GM19468 (cell line): ENCODE measurements around the gene GRIK5.
"Not testable (repeated sequence)": the region's sequence is repeated elsewhere in the genome, so short reads cannot be mapped to it uniquely, and the experiment has no call there.

Experiments used
- ATAC-seq: cut with Tn5 transposase; IDR thresholded peaks from one replicate; pipeline ENCODE4 v1.9.1; 2021; ENCODE audit warnings: mild to moderate bottlenecking, moderate library complexity, moderate number of reproducible peaks; ENCODE audit not compliant: unreplicated experiment; ENCODE audit errors: extremely low read depth

The GRIK5 gene

DNA sequence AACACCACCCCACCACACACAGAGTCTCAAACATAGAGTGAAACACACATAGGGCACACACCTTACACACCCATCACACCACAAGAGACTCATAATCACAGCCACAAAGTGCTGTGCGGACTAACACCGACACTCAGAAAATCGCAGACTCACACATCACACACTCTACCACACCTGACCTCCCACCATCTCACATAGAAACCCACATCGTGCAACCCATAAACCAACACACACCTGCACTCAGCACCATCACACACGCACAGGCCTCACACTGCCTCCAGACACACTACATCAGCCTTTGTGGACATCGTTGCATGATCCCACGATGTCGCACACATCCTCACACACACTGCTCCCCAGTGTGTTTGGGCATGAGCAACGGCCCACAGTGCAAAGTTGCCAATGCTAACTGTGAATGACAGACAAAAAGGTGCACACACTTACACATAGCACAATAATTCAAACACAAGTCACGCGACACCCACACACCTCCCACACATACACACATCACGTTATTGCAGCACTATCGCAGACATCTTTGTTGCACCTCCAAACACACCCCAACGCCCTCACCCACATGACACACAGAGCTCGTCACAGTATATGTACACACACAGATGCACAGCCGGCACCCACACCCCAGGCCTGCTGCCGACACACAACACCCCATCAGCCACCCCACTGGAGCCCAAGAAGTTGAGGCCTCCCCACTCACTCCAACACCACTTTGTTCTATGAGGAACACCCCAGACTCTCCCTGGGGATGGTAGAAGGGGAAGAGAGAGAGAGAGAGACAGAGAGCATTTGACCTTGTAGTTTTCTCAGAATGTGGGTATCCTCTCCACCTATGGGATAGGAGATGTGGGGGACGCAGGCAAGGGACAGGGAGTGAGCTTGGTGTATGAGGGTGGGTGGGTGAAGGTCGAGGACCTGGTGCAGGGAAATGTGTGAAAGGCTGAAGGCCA lies 74.7 kb downstream of the GRIK5 start:
- no peak for ATAC-seq

DNA sequence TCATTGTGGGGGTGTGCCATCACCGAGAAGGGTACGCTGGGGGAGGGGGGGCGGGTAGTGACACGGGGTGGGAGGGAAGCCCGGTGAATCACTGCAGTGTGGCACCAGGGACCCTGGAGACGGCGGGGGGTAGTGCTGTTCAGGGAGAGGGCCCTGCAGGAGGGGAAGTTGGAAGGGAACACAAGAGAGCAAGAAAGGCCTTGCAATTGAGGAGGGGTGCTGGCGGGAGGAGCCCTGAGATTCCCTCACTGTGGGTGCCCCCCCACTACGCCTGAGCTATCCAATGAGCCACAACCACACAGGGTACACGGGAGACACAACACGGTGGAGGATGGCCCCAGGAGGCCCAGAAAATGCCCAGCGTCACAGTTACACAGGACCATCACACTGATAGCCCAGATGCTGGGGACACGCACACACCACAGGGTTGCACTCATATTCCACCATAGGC lies 75.5 kb downstream of the GRIK5 start:
- no peak for ATAC-seq

DNA sequence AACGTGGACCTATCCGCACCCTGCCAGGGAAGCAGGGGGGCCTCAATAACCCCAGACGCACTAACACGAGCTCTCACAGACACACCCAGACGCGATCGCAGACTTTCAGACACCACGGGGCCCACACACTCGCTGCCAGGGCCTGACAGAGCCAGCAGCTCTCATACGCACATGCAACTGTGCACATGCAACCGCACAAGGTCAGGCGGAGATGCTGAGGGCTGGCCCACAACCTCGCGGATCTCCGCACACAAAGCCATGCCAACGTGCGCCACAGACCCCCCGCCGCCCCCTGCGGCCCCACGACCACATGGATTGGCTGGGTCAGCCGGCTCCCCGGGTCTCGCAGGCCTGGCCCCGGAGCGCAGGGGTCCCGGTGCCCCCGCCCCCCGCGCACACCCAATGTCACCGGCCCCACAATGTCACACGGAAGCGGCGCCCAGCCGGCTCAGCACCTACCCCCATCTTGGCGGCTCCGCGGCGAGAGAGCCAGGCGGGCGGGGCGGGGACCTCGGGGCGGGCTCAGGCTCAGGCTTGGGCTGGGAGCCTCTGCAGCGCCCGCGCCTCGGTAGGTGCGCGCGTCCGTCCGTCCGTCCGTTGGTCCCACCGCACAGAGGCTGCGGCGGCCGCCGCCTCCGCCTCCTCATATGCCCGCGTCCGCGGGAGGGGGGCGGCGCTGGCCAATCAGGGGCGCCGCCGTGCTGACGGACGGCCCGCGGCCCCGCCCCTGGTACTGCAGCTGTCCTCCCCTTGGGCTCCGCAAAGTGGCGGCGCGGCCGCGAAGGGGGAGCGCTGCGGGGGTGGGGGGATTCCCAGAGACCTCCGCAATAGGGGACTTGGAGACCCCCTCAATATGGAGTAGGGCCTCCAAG lies 76.2 kb downstream of the GRIK5 start, which contains the start of gene ATP1A3:
Gene ATP1A3, minus strand, starts transcription at position 619 of the 872 bp plus-strand sequence. Its CDS starts 154 bp downstream, at position 465.
- ATAC-seq, result no peak

DNA sequence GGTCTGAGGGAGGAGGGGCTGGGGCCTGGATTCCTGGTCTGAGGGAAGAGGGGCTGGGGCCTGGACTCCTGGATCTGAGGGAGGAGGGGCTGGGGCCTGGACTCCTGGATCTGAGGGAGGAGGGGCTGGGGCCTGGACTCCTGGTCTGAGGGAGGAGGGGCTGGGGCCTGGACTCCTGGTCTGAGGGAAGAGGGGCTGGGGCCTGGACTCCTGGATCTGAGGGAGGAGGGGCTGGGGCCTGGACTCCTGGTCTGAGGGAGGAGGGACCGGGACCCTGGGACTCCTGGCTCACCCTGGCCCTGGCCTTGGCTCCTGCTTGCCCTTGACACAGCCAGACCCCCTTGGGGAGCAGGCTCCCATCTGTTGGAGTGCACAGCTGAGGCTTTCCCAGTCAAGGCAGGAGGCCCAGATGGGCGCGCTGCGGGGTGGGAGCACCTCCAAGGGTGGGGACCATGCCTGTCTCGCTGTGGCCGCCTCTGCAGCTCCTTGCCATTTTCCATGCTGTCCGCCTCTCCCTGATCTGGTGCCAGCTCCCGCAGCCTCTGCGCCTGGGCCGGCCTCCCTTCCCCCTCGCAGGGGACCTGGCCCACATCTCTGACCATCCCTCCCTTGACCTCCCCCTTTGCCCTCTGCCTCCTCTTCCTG lies 78.0 kb downstream of the GRIK5 start:
- ATAC-seq, result not testable (repeated sequence)

DNA sequence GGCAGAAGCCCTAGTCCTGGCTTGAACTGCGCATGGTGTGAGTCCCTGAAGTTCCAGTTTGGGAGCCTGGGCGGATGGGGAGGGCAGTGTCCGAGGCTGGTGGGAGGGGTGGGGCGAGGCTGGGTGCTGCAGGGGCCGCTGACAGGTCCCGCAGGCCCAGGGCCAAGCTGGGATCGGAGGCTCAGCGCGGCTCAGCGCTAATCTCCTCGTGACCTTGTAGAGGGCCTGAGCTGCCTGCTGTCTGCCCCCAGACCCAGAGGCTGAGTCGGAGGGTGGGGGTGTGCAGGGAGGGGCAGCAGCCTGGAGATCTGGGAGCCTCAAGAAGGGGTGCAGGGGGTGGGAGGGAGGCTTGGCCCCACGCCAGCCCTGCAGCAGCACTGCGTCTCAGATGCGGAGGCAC lies 79.0 kb downstream of the GRIK5 start:
- ATAC-seq, result no peak

DNA sequence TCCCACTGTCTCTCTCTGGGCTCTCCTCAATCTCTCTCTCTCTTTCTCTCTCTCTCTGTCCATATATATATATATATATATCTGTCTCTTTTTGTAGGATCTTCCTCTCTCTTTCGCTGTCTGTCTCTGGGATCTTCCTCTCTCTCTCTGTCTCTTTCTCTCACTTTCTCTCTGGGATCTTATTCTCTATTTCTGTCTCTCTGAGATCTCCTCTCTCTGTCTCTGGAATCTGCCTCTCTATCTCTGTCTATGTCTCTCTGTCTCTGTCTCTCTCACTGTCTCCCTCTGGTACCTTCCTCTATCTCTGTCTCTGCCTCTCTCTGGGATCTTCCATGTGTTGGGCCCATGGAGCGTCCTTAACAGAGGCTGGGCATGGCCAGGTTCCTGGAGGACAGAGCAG lies 79.4 kb downstream of the GRIK5 start:
- ATAC-seq, result no peak

DNA sequence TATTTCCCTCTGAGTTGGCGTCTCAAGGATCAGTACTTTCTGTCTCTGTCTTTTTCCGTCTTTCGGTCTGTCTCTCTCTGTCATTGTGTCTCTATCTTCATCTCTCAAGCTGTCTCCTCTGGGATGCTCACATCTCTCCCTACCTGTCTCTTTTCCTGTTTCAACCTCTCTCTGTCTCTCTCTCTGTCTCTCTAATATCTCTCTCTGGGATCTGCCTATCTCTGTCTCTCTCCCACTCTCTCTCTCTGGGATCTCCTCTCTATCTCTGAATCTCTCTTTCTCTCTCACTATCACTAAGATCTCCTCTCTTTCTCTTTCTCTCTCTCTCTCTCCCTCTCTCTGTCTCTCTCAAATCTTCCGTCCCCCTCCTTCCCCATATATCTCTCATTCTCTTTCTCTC lies 80.0 kb downstream of the GRIK5 start:
- no peak for ATAC-seq

DNA sequence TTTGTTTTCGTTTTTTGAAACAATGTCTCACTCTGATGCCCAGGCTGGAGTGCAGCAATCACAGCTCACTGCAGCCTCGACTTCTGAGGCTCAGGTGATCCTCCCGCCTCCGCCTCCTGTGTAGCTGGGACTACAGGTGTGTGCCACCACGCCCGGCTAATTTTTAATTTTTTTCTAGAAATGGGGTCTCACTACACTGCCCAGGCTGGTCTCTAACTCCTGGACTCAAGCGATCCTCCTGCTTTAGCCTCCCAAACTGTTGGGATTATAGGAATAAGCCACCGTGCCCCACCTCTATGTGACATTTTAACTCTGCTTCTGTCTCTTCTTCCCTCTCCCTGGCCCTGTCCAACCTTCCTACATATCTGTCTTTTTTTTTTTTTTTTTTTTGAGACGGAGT lies 81.1 kb downstream of the GRIK5 start:
- ATAC-seq, result no peak

DNA sequence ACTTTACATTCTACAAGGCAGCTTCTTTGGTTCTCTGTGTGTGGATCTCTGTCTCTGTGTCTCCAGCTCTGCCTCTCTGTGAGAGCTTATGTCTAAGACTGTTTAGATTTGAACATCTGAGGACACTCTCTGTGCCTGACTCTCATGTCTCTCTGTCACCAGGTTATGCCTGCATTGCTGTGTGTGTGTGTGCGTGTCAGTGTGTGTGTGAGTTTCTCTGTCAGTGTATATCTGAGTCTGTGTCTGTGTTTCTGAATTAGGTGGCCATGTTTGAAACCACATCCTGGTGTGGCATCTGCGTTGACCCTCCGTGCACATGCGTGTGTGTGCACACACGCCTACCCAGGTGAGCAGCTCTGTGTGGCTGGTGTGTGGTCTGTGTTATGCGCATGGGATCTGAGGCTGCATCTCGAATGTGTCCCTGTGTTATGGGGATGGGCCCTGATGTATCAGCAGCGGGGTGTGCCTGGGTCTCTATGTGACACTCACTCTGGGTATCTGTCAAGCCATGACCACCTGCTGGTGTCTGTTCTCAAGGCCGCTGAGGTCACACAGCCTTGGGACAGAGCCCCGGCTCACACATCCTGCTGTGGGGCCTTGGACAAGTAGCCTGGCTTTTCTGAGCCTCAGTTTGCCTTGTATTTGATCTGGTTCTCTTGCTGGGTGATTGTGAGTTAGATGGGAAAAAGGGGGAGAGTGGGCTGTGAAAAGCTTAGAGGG lies 82.7 kb downstream of the GRIK5 start:
- no peak for ATAC-seq

DNA sequence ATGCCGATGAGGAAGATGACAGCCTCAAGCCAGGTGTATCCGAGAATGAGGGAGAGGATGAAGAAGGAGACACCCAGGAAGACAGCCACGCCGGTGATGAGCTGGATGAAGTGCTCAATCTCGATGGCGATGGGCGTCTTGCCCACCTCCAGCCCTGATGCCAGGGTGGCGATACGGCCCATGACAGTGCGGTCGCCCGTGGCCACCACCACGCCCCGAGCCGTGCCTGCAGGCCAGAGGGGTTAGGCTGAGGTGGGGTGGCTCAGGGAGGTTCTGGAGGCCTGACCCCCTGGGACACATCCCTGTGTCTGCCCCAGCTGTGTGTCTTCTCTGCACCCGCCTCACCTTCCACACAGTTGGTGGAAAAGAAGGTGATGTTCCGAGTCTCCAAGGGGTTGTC lies 85.0 kb downstream of the GRIK5 start:
- ATAC-seq, result no peak

DNA sequence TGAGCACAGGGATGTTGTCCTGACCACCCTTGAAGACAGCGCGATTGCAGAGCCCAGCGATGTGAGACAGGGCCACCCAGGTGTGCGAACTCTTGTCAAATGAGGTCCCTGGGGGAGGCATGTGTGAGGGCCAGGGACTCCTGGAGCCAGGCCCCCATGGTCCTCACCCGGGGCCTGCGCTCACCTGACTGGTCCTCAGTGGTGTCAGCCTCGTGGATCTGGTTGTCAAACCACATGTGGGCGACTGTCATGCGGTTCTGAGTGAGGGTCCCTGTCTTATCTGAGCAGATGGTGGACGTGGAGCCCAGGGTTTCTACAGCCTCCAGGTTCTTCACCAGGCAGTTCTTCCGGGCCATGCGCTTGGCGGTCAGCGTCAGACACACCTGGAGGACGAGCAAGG lies 88.3 kb downstream of the GRIK5 start:
- no peak for ATAC-seq

DNA sequence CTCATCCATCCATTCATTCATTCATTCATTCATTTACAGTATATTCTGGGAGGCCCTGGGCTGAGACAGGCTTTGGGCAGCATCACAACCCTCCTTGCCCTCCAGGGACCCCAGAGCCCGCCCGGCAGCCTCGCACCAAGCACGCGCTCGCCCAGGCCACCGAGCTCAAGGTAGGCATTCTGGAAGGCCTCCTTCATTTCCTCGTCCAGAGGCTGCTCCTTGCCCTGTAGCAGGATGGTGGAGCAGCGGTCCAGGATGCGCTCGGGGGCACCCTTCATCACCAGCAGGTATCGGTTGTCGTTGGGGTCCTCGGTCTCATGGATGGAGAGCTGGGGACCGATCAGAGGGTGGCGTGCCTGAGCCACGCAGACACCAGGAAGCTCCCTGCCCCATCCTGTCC lies 91.5 kb downstream of the GRIK5 start:
- ATAC-seq, result no peak

DNA sequence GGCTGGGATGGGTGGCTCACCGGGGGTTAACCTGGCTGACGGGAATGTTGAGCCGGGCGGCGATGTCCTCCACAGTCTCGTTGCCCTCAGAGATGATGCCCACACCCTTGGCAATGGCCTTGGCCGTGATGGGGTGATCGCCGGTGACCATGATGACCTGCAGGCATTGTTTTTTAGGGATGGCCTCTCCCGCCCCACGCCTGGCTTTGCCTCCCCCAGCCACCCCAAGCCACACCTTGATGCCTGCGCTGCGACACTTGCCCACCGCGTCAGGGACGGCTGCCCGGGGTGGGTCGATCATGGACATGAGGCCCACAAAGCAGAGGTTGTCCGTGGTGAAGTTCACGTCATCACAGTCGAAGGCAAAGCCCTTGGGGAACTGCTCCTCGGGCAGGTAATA lies 92.1 kb downstream of the GRIK5 start:
- no peak for ATAC-seq

DNA sequence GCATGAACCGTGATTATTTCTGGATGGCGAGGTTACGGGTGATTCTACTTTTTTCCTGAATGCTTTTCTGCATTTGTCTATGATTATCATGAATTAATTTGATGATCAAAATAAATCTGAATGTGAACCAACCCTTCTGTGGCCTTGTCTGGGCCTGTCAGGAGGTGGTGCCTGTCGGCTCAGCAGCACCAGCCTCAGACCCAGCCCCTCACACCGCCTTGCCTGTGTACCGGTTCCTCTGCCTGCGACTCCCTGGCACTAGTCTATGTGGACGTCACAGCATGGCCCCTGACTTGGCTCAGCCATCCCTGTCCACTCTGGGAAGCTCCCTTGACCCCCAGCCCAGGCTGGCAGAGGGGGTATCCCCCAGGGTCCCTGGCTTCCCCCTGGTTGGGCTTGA lies 95.4 kb downstream of the GRIK5 start:
- ATAC-seq, result no peak

DNA sequence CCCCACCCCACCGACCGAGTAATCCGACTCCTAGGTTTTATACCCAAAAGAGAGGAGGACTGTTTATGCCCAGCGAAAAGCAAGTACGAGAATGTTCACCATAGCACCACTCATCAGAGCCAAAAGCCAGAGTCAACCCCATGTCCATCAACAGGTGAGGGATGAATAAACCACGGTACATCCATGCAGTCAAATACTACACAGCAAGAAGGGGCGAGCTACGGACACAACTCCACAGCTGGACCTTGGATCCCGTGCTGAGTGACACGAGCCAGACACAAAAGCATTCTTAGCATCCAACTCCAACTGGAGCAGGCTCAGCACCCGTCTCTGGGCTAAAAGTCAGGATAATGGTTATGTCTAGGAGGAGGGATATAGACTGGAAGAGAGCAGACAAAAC lies 98.6 kb downstream of the GRIK5 start:
- no peak for ATAC-seq

DNA sequence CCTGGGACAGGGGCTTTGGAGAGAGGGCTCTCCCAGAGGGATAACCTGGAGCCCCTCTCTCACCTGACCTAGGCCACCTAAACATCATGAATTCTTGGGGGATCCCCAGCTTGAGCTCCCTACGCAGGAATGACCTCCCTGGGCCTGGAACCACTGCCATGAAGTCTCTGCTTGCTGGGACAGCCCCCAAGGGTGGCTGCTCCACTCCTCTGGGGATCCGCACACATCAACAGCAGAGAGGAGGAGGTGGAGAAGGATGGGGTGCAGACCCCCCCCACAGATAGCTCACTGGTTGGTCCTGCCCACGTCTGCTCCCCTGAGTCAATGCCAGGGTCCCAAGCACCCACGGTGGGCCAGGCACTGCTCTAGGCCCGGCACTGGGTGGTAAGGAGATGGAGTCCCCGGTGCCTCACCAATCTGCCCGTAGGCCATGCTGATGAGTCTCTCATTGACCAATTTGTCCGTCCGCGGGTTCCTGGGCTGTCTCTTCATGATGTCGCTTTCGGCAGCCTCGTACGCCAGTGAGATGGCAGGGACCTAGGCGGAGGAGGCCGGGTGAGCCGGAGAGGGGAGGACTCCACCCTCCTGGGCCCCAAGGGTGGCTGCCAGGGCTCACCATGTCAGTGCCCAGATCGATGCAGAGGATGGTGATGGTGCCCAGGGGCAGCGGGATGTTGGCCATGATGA lies 100.1 kb downstream of the GRIK5 start:
- ATAC-seq, result no peak

DNA sequence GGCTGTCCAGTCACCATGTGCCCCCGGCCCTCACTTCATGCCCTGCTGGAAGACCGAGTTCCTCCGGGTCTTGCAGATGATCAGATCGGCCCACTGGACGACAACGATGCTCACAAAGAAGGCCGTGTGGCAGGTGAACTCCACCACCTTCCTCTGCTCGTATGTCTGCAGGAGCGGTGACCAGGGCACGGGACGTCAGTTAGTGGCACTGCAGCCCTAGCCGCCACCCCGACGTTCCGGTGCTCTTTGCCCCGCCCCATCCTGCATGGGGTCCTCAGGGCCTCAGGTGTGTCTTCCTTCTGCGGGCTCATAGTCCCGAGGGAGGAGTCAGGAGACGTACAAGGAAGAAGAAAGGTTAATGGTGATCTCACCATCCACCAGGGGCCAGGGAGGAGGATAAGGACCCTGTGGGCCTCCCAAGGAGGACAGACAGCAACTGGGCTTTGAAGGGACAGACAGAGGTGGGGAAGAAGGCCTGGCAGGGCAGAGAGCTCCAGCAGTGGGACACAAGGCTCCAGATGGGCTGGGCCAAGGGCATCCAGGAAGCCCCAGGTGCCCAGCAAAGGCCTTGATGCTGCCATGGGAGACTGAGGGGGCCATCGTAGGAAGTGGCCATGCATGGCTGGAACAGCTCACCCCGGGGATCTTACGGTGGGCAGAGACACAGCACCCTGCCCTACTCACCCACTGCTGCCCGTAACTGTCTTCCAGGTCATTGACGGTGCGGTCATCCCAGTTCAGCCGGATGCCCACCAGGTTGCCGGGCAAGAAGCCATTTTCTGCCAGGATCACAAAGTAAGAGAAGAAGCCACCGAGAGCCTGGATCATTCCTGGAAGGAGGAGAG lies 101.0 kb downstream of the GRIK5 start:
- no peak for ATAC-seq

DNA sequence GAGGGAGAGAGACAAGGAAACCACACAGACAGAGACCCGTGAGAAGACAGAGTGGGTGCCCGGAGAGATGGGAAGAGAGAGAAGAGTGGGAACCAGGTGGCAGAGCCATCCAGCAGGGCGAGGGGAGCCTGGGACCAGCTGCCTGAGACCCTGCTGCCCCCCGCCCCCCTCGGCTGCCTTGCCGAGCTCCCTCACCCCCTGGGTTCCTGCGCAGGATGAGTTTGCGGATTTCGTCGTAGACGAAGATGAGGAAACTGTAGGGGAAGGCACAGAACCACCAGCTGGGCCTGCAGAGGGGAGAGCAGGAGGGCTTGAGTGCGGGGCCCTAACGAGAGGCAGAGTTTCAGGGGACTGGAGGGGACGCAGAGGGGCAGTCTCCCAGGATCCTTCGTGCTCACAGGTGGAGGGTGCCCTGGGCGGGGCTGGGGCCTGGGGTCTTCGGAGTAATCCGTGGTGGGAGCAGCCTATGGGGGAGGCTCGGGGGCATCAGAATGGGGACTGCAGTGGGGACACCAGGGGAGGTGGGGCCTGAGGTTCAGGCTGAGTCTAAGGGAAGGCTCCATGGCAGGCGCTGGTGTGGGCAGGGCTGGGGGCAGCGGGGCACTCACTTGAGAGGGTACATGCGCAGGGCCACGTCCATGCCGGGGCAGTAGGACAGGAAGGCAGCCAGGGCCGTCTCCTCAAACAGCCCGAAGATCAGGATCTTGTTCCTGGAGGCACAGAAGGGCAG lies 102.8 kb downstream of the GRIK5 start:
- ATAC-seq, result no peak
